Aorta (tissue), 5 donors: ENCODE data around the gene RNF4. TPM values are rescaled to one million over a fixed set of nuclear protein-coding genes. Genes with fewer than 3 reads are reported as not detected.
"Not testable (repeated sequence)": the region's sequence is repeated elsewhere in the genome, so short reads cannot be mapped to it uniquely, and the experiment has no call there.

Experiments used
- ATAC-seq: fragments of 200-7000 bp; cut with Tn5 transposase; one replicate; pipeline ENCODE4 v1.9.1; 2022; ENCODE audit warnings: moderate library complexity; ENCODE audit not compliant: low FRiP score
- DNase-seq, 2 donors: peaks; one replicate each; pipeline ENCODE4 v3.0.0-alpha.2; 2020
- H3K27ac ChIP-seq, 2 donors: one replicate each; pipeline ENCODE4 v1.5.1; 2013; ENCODE audit warnings: low read length in 2 of 2, mild to moderate bottlenecking in 2 of 2, moderate library complexity in 2 of 2, control low read depth in 1 of 2, inconsistent platforms in 1 of 2, low read depth in 1 of 2
- H3K27me3 ChIP-seq, 2 donors: one replicate each; pipeline ENCODE4 v1.6.1; 2013; ENCODE audit warnings: control low read depth in 1 of 2, low read length in 1 of 2, mild to moderate bottlenecking in 1 of 2, moderate library complexity in 1 of 2; ENCODE audit not compliant: insufficient read depth in 2 of 2, control insufficient read depth in 1 of 2
- H3K36me3 ChIP-seq, 2 donors: one replicate each; pipeline ENCODE4 v1.6.1; 2013; ENCODE audit warnings: control low read depth in 1 of 2, low read length in 1 of 2, mild to moderate bottlenecking in 1 of 2; ENCODE audit not compliant: insufficient read depth in 2 of 2, control insufficient read depth in 1 of 2
- H3K4me1 ChIP-seq, 2 donors: one replicate each; pipeline ENCODE4 v1.6.1; 2013; ENCODE audit warnings: low read length in 2 of 2, control low read depth in 1 of 2, mild to moderate bottlenecking in 1 of 2, moderate library complexity in 1 of 2; ENCODE audit not compliant: insufficient read depth in 2 of 2, control insufficient read depth in 1 of 2
- H3K4me3 ChIP-seq, 2 donors: one replicate each; pipeline ENCODE4 v1.5.1; 2013; ENCODE audit warnings: low read length in 2 of 2, control low read depth in 1 of 2, mild to moderate bottlenecking in 1 of 2
- H3K9me3 ChIP-seq: one replicate; pipeline ENCODE4 v1.6.1; 2013; ENCODE audit warnings: mild to moderate bottlenecking, low read length; ENCODE audit not compliant: control insufficient read depth
- WGBS, 2 donors: extraction: QIAGEN DNeasy Blood & Tissue Kit; methylation state at CpG; one replicate each; pipeline ENCODE4 v1.1.7; 2013; 5-methylcytosine and 5-hydroxymethylcytosine counted together
- intact Hi-C, 2 donors: fragments of 100-400 bp; cut with DNase I; formaldehyde crosslinking; loops; one replicate each; pipeline versions ENCODE4 v1.14.2 to v1.15.0; 2022
- polyA plus RNA-seq, 2 donors: library from polyadenylated mRNA; stranded (reverse); fragments of 200-250 nt; gene quantifications; one replicate each; pipeline ENCODE4 v1.2.3, GENCODE V29; 2013
- total RNA-seq, 2 donors: library from RNA; stranded (reverse); fragmentation: NEBNext Ultra II Directional; extraction: Animal tissue kit (Norgen Biotek cat#: 25700); gene quantifications; one replicate each; pipeline ENCODE4 v1.2.1, GENCODE V29; 2021
- donor health status: healthy with polysubstance abuse.
- donor health status: Bipolar disorder and iron deficiency.
- donor health status: DM: no; HTN: no; CAD: no.
- donor health status: DM: no; HTN: no; CAD: no.
- donor health status: DM: yes; HTN: yes; CAD: no.

RNF4 gene
- total and polyA plus RNA-seq, 4 donors = 18.9 to 52.5 (median 35.9) TPM

- WGBS, 2 donors = 95 to 96% methylated on average over 5 of the region's 5 CpGs
- intact Hi-C loops = no loop called here
- no peak overlapping the region for H3K4me3 ChIP-seq
- H3K9me3 ChIP-seq = no peaks in the 10 kb centered on the region
- ATAC-seq = no peak
- DNase-seq = no peak
- H3K36me3 ChIP-seq = peaks cover 0 to 5% of the 10 kb centered on the region in 2 donors
- H3K4me1 ChIP-seq = no peaks in the 10 kb centered on the region
- H3K27me3 ChIP-seq = no peaks in the 10 kb centered on the region
- no peak overlapping the region for H3K27ac ChIP-seq
These were observed 34.9 kb downstream of the RNF4 start for GRCh38 chr4:2503809-2504208.

- no peaks in the 10 kb centered on the region for H3K4me1 ChIP-seq
- H3K36me3 ChIP-seq = peaks cover 0 to 1% of the 10 kb centered on the region in 2 donors
- intact Hi-C loops = no loop called here
- H3K9me3 ChIP-seq = no peaks in the 10 kb centered on the region
- no peak overlapping the region for H3K27ac ChIP-seq
- 92 to 95% methylated on average over 4 of the region's 4 CpGs for WGBS, 2 donors
- no peak overlapping the region for H3K4me3 ChIP-seq
- no peaks in the 10 kb centered on the region for H3K27me3 ChIP-seq
- DNase-seq (no peak), ATAC-seq (no peak)
These were observed 38.4 kb downstream of the RNF4 start for GRCh38 chr4:2507259-2507658.

DNA sequence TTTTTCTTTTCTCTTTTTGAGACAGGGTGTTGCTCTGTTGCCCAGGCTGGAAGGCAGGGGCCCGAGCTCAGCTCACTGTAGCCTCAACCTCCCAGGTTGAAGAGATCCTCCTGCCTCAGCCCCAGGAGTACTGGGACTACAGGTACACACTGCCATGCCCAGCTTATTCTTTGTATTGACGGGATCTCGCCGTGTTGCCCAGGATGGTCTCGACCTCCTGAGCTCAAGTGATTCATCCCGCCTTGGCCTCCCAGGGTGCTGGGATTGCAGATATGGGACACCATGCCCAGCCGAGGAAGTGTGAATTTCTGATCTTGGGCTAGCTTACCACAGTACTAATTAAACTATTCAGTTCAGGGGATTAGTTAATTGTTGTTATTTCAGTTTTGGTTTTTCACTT lies 38.9 kb downstream of the RNF4 start:
- Histone ChIP-seq H3K4me3 (no peak overlapping the region), H3K9me3 (no peaks in the 10 kb centered on the region), H3K4me1 (no peaks in the 10 kb centered on the region), H3K27me3 (no peaks in the 10 kb centered on the region), H3K27ac (no peak overlapping the region), H3K36me3 (peaks cover 0 to 1% of the 10 kb centered on the region in 2 donors)
- WGBS, 2 donors = 90 to 93% methylated on average over 7 of the region's 7 CpGs
- ATAC-seq = no peak
- no peak for DNase-seq
- intact Hi-C loops = no loop called here

- H3K27ac ChIP-seq = no peak overlapping the region
- H3K4me3 ChIP-seq = no peak overlapping the region
- intact Hi-C loops = no loop called here
- no peaks in the 10 kb centered on the region for H3K4me1 ChIP-seq
- DNase-seq (no peak), ATAC-seq (no peak)
- no peaks in the 10 kb centered on the region for H3K27me3 ChIP-seq
- WGBS, 2 donors = 88 to 90% methylated on average over 13 of the region's 13 CpGs
- no peaks in the 10 kb centered on the region for H3K9me3 ChIP-seq
- H3K36me3 ChIP-seq = peaks cover 0 to 4% of the 10 kb centered on the region in 2 donors
These were observed 41.7 kb downstream of the RNF4 start for GRCh38 chr4:2510351-2511259.

GRCh38 chr4:2511645-2512131 lies 42.8 kb downstream of the RNF4 start:
- Histone ChIP-seq H3K4me1 (no peaks in the 10 kb centered on the region), H3K27me3 (no peaks in the 10 kb centered on the region), H3K36me3 (peaks cover 0 to 4% of the 10 kb centered on the region in 2 donors), H3K27ac (no peak overlapping the region), H3K4me3 (no peak overlapping the region), H3K9me3 (no peaks in the 10 kb centered on the region)
- ATAC-seq (no peak), DNase-seq (no peak)
- intact Hi-C loops = no loop called here
- WGBS, 2 donors = 82 to 83% methylated on average over 9 of the region's 9 CpGs

- 91 to 93% methylated on average over 15 of the region's 15 CpGs for WGBS, 2 donors
- no peaks in the 10 kb centered on the region for H3K27me3 ChIP-seq
- no peak overlapping the region for H3K4me3 ChIP-seq
- no peak for DNase-seq
- no peaks in the 10 kb centered on the region for H3K9me3 ChIP-seq
- H3K27ac ChIP-seq = no peak overlapping the region
- peaks cover 0 to 2% of the 10 kb centered on the region in 2 donors for H3K36me3 ChIP-seq
- no peak for ATAC-seq
- intact Hi-C loops = no loop called here
- no peaks in the 10 kb centered on the region for H3K4me1 ChIP-seq
These were observed 43.7 kb downstream of the RNF4 start for GRCh38 chr4:2512396-2513135.

DNA sequence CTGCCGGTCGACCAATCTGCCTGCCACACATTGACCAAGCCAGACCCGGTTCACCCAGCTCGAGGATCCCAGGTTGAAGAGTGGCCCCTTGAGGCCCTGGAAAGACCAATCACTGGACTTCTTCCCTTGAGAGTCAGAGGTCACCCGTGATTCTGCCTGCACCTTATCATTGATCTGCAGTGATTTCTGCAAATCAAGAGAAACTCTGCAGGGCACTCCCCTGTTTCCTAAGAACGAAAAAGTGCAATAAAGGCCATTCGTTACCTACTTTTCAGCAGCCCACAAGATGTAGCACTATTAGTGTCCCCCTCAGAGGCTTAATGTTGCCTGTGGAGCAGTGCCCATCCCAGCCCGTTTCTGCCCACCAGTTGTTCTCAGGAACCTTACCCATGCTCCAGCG lies 45.3 kb downstream of the RNF4 start:
- DNase-seq, intact Hi-C loops: not testable (repeated sequence)

GRCh38 chr4:2514944-2515343 lies 46.0 kb downstream of the RNF4 start:
- H3K4me3 ChIP-seq, H3K27me3 ChIP-seq, H3K9me3 ChIP-seq, H3K27ac ChIP-seq, H3K4me1 ChIP-seq, H3K36me3 ChIP-seq, DNase-seq, ATAC-seq, intact Hi-C loops: not testable (repeated sequence)
- 83 to 84% methylated on average over 11 of the region's 11 CpGs for WGBS, 2 donors

More for the DNA sequence above, 45.3 kb downstream of the RNF4 start:
- not testable (repeated sequence) for H3K4me1 ChIP-seq, H3K9me3 ChIP-seq, H3K27me3 ChIP-seq, H3K36me3 ChIP-seq, H3K27ac ChIP-seq, ATAC-seq, H3K4me3 ChIP-seq
- WGBS, 2 donors = 86 to 89% methylated on average over 9 of the region's 9 CpGs
